Tibial artery (tissue), 4 donors: ENCODE results near the gene FBXO42.
A peak's percentile ranks its signal among the peaks of the same experiment; 100 is the strongest.

ENCODE experiments used
- DNase-seq, 2 donors: peaks; one replicate each; pipeline ENCODE4 v3.0.0-alpha.2; 2019
- H3K27ac ChIP-seq, 2 donors: fragments of 200-600 bp; sonication (generic) in 1 of 2; 1 replicate in 1 of 2; 2 replicates in 1 of 2; pipeline ENCODE4 v1.5.1; 2018 to 2019; ENCODE audit warnings: mild to moderate bottlenecking in 1 of 2
- H3K27me3 ChIP-seq, 2 donors: fragments of 200-600 bp; sonication (generic) in 1 of 2; one replicate each; pipeline versions ENCODE4 v1.5.1 to v1.6.0; 2016 to 2019
- H3K36me3 ChIP-seq, 3 donors: fragments of 200-600 bp; sonication (generic) in 2 of 3; one replicate each; pipeline ENCODE4 v1.5.1; 2016 to 2019; ENCODE audit warnings: mild to moderate bottlenecking in 2 of 3
- H3K4me1 ChIP-seq, 4 donors: fragments of 200-600 bp; sonication (generic) in 2 of 4; 1 replicate in 3 of 4; 2 replicates in 1 of 4; pipeline ENCODE4 v1.5.1; 2016 to 2019
- H3K4me3 ChIP-seq, 2 donors: fragments of 200-600 bp; sonication (generic) in 1 of 2; 1 replicate in 1 of 2; 2 replicates in 1 of 2; pipeline ENCODE4 v1.5.1; 2018 to 2019; ENCODE audit warnings: mild to moderate bottlenecking in 2 of 2
- H3K9me3 ChIP-seq, 3 donors: fragments of 200-600 bp; sonication (generic) in 1 of 3; one replicate each; pipeline ENCODE4 v1.5.1; 2016 to 2019
- intact Hi-C: fragments of 100-400 bp; cut with DNase I; formaldehyde crosslinking; loops from one replicate; pipeline ENCODE4 v1.15.0; 2023; ENCODE audit warnings: low total_unique reads
- TF ChIP-seq, protein P1 (sequence below), 2 experiments: fragments of 200-600 bp in 1 of 2; fragments of 450-650 bp in 1 of 2; IDR thresholded peaks; one replicate each; pipeline ENCODE4 v1.5.1; 2017 to 2019; ENCODE audit warnings: antibody characterized with exemption in 2 of 2, mild to moderate bottlenecking in 1 of 2, moderate library complexity in 1 of 2

Gene FBXO42

DNA sequence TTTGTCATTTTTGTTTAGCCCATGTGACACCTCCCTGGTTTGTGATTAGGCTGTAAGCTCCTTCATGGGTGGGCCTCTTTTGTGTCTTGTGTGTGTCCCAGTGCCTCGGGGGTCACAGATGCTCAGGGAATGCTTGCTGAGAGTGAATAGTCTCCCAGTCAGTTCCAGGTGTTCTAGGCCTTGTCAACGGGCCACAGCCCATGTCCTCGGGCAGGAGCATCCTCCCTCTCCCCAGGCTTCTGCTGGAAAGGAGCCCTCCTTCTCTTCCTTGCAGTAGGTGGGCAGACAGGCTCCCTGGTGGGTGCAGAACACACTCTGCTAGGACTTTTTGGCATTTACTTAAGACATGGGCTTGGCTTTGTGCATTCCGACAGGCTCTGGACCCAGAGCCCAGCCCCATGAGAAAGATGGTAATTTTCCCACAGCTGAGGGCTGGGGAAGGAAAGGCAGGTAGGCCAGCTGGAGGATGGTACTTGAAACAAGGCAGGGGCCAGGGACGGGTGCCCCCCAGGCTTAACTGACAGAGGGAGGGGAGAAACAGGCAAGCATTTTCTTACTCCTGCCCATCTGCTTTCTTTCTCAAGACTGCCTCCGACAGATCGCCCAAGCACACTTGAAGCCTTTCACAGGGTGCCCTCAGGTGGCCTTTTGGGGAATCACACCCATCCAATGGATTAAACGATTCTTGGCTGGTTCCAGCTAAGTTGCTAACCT, 108.2 kb downstream of the FBXO42 start:
- H3K27me3 ChIP-seq = no peaks in the 10 kb centered on the region

DNA sequence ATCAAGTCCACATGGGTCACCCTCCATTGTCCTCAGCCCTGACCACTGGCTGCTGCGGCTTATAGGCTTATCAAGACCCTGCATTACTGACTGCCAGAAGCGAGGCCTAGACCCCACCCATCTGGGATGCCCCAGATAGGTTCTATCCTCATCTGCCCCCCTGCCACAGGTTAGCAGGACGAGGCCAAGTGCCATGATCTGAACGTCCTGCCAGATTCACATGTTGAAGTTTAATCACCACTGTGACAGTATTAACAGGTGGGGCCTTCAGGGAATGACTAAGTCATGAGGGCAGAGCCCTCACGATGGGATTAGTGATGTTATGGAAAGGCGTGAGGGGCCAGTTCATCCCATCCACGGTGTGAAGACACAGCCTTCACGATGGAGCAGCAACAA, 109.1 kb downstream of the FBXO42 start:
- intact Hi-C loops = loop anchor here (5.0 kb wide), 1 partner anchor 166 kb away; no protein-coding TSS in a partner anchor
- TF ChIP-seq, protein P1, sequence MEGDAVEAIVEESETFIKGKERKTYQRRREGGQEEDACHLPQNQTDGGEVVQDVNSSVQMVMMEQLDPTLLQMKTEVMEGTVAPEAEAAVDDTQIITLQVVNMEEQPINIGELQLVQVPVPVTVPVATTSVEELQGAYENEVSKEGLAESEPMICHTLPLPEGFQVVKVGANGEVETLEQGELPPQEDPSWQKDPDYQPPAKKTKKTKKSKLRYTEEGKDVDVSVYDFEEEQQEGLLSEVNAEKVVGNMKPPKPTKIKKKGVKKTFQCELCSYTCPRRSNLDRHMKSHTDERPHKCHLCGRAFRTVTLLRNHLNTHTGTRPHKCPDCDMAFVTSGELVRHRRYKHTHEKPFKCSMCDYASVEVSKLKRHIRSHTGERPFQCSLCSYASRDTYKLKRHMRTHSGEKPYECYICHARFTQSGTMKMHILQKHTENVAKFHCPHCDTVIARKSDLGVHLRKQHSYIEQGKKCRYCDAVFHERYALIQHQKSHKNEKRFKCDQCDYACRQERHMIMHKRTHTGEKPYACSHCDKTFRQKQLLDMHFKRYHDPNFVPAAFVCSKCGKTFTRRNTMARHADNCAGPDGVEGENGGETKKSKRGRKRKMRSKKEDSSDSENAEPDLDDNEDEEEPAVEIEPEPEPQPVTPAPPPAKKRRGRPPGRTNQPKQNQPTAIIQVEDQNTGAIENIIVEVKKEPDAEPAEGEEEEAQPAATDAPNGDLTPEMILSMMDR (IDR thresholded peaks at IDR 0.05) = no peak
- peak in 1 of 2 donors; percentile 63 for DNase-seq

More for the DNA sequence above, 108.2 kb downstream of the FBXO42 start:
- TF ChIP-seq, protein P1 (IDR thresholded peaks at IDR 0.05) = peak; percentile 85 to 87
- intact Hi-C loops = loop anchor here (5.0 kb wide), 1 partner anchor 167 kb away; no protein-coding TSS in a partner anchor
- peak; percentile 83 to 90 for DNase-seq
- peak overlapping the region; percentile 77 to 83 for H3K27ac ChIP-seq
- H3K36me3 ChIP-seq = peaks cover 4 to 12% (median 7%) of the 10 kb centered on the region in 3 donors
- no peaks in the 10 kb centered on the region for H3K9me3 ChIP-seq
- peaks cover 0 to 59% (median 33%) of the 10 kb centered on the region in 4 donors for H3K4me1 ChIP-seq
- no peak overlapping the region for H3K4me3 ChIP-seq

DNA sequence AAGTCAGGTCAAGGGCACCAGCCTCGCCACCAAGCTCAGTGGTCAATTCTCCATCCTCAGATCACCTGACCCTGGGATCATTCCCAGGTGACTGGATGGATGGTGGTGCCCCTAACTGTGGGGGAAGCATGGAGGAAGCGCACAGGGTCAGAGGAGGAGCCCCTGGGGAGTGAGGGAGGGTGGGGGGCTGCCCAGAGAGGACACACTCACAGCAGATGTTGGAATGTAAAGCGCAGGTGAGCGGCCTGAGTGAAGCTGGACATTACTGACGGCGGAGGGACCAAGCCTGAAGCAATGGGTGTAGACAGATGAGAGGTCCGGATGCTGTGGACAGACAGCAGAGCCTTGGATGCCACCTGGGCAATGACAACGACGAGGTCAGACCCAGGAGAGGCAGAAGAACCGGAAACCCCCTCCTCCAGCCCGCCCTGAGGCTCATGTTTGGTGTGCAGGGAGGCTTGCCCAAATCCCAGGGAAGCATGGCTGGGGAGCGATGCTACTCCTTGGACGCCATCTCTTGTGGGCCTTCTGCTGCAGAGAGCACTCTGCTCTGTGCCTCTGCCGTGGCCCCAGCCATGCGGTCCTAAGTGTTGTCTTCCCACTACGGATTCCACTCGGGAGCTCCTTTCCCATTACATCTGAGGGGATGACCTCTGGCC, 109.6 kb downstream of the FBXO42 start:
- TF ChIP-seq, protein P1 (IDR thresholded peaks at IDR 0.05) = no peak
- intact Hi-C loops = loop anchor here (5.0 kb wide), 1 partner anchor 165 kb away; no protein-coding TSS in a partner anchor

More for the DNA sequence above, 109.1 kb downstream of the FBXO42 start:
- Histone ChIP-seq H3K4me1 (peaks cover 0 to 50% (median 25%) of the 10 kb centered on the region in 4 donors), H3K27ac (peak overlapping the region in 1 of 2 donors; percentile 83), H3K36me3 (peaks cover 4 to 12% (median 7%) of the 10 kb centered on the region in 3 donors), H3K27me3 (no peaks in the 10 kb centered on the region), H3K9me3 (no peaks in the 10 kb centered on the region), H3K4me3 (no peak overlapping the region)

DNA sequence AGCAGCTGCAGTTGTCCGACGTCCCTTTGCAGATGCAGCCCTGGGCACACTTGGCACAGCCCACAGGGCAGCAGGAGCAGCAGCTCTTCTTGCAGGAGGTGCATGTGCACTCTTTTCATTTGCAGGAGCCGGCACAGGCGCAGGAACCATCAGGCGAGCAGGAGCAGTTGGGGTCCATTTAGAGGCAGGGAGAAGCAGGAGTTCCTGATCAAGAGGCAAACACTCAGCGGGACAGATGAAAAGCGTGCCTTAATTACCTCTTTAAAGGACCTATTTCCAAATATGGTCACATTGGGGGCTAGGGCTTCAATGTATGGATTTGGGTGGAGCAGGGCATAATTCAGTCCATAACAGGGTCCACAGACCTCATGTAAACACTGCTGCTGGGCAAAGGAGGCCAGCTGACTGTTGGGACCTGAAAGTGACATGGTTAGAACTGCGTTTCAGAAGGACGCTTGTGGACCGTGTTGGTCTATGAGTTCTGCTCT, 111.0 kb downstream of the FBXO42 start:
- no peak overlapping the region for H3K27ac ChIP-seq
- H3K4me3 ChIP-seq = no peak overlapping the region
- no peaks in the 10 kb centered on the region for H3K27me3 ChIP-seq
- intact Hi-C loops = loop anchor here (5.0 kb wide), 1 partner anchor 164 kb away; no protein-coding TSS in a partner anchor
- peaks cover 0 to 46% (median 18%) of the 10 kb centered on the region in 4 donors for H3K4me1 ChIP-seq
- TF ChIP-seq, protein P1 (IDR thresholded peaks at IDR 0.05) = no peak
- H3K36me3 ChIP-seq = peaks cover 0 to 2% (median 0%) of the 10 kb centered on the region in 3 donors
- DNase-seq = peak in 1 of 2 donors; percentile 55
- no peaks in the 10 kb centered on the region for H3K9me3 ChIP-seq

More for the DNA sequence above, 109.6 kb downstream of the FBXO42 start:
- H3K9me3 ChIP-seq = no peaks in the 10 kb centered on the region
- H3K36me3 ChIP-seq = peaks cover 4 to 12% (median 7%) of the 10 kb centered on the region in 3 donors
- H3K4me3 ChIP-seq = no peak overlapping the region
- H3K27ac ChIP-seq = no peak overlapping the region
- H3K4me1 ChIP-seq = peaks cover 0 to 49% (median 22%) of the 10 kb centered on the region in 4 donors
- no peaks in the 10 kb centered on the region for H3K27me3 ChIP-seq
- peak in 1 of 2 donors; percentile 65 for DNase-seq

DNA sequence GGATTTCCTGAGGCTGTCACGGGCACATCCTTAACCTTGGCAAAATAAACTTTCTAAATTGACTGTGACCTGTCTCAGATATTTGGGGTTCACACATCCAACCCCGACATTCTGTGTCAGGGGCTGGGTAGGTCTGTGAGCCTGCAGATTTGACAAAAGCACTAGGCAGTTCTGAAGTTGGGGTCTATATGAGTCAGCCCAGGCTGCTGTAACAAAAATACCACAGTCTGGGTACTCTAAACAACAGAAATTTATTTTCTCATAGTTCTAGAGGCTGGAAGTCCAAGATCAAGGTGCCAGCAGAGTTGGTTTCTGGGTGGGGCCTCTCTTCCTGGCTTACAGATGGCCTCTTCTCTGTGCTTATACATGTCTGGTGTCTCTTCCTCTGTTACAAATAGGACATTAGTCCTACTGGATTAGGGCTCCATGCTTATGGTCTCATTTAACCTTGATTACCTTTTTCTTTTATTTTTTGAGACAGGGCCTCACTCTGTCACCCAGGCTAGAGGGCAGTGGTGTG, 112.2 kb downstream of the FBXO42 start:
- intact Hi-C loops = loop anchor here (5.0 kb wide), 1 partner anchor 163 kb away; no protein-coding TSS in a partner anchor
- Histone ChIP-seq H3K27ac (no peak overlapping the region), H3K27me3 (no peaks in the 10 kb centered on the region), H3K4me1 (peaks cover 0 to 38% (median 21%) of the 10 kb centered on the region in 4 donors), H3K9me3 (no peaks in the 10 kb centered on the region), H3K4me3 (no peak overlapping the region), H3K36me3 (no peaks in the 10 kb centered on the region)
- TF ChIP-seq, protein P1 (IDR thresholded peaks at IDR 0.05) = no peak
- no peak for DNase-seq
